GM19468 (cell line): ENCODE measurements around the gene EXPH5.
"Not testable (repeated sequence)": the region's sequence is repeated elsewhere in the genome, so short reads cannot be mapped to it uniquely, and the experiment has no call there.

Experiments
- ATAC-seq: cut with Tn5 transposase; IDR thresholded peaks from one replicate; pipeline ENCODE4 v1.9.1; 2021; ENCODE audit warnings: mild to moderate bottlenecking, moderate library complexity, moderate number of reproducible peaks; ENCODE audit not compliant: unreplicated experiment; ENCODE audit errors: extremely low read depth

EXPH5 gene

GRCh38 chr11:108606495-108607160 lies 13.1 kb upstream of the EXPH5 start:
- ATAC-seq: no peak

- no peak for ATAC-seq
These were observed 12.5 kb upstream of the EXPH5 start for GRCh38 chr11:108606070-108606469.

GRCh38 chr11:108602818-108603217 lies 9.2 kb upstream of the EXPH5 start:
- not testable (repeated sequence) for ATAC-seq

GRCh38 chr11:108601150-108601549 lies 7.6 kb upstream of the EXPH5 start:
- ATAC-seq: no peak

- no peak for ATAC-seq
These were observed 6.4 kb upstream of the EXPH5 start for GRCh38 chr11:108599978-108600377.

- no peak for ATAC-seq
These were observed 4.3 kb upstream of the EXPH5 start for GRCh38 chr11:108597736-108598355.

GRCh38 chr11:108596701-108597100 lies 3.1 kb upstream of the EXPH5 start:
- ATAC-seq: no peak

GRCh38 chr11:108593923-108594434 lies 411 bp upstream of the EXPH5 start:
- ATAC-seq: no peak

GRCh38 chr11:108592591-108593213 lies 866 bp downstream of the EXPH5 start:
- no peak for ATAC-seq

GRCh38 chr11:108591893-108592292 lies 1.7 kb downstream of the EXPH5 start:
- no peak for ATAC-seq

- ATAC-seq: no peak
These were observed 4.4 kb downstream of the EXPH5 start for GRCh38 chr11:108589136-108589535.

- no peak for ATAC-seq
These were observed 5.3 kb downstream of the EXPH5 start for GRCh38 chr11:108588287-108588686.

- no peak for ATAC-seq
These were observed 6.5 kb downstream of the EXPH5 start for GRCh38 chr11:108587109-108587508.

- ATAC-seq: no peak
These were observed 7.0 kb downstream of the EXPH5 start for GRCh38 chr11:108586600-108586999.

- not testable (repeated sequence) for ATAC-seq
These were observed 7.4 kb downstream of the EXPH5 start for GRCh38 chr11:108586185-108586584.

- ATAC-seq: no peak
These were observed 8.6 kb downstream of the EXPH5 start for GRCh38 chr11:108584973-108585372.

GRCh38 chr11:108580645-108581044 lies 12.9 kb downstream of the EXPH5 start:
- ATAC-seq: no peak

- no peak for ATAC-seq
These were observed 13.5 kb downstream of the EXPH5 start for GRCh38 chr11:108580043-108580442.

- ATAC-seq: no peak
These were observed 17.0 kb downstream of the EXPH5 start for GRCh38 chr11:108576523-108576922.

- no peak for ATAC-seq
These were observed 18.9 kb downstream of the EXPH5 start for GRCh38 chr11:108574675-108575074.

GRCh38 chr11:108571001-108571400 lies 22.6 kb downstream of the EXPH5 start:
- ATAC-seq: no peak
